Trophoblast cell (in vitro differentiated cells and primary cell): Measurements from ENCODE around the gene OPN3.
"Not testable (repeated sequence)": the region's sequence is repeated elsewhere in the genome, so short reads cannot be mapped to it uniquely, and the experiment has no call there.

Experiments used
- DNase-seq, 2 donors: peaks; one replicate each; pipeline ENCODE4 v3.0.0-alpha.2; 2016
- H2AFZ ChIP-seq: 2 replicates; pipeline ENCODE4 v1.6.1; 2013; ENCODE audit warnings: low read length, moderate library complexity, mild to moderate bottlenecking; ENCODE audit not compliant: insufficient read depth, poor library complexity
- H2AK5ac ChIP-seq: 2 replicates; pipeline ENCODE4 v1.6.1; 2013; ENCODE audit warnings: mild to moderate bottlenecking, low read length
- H2BK120ac ChIP-seq: 2 replicates; pipeline ENCODE4 v1.6.1; 2013; ENCODE audit warnings: low read length, mild to moderate bottlenecking, moderate library complexity; ENCODE audit not compliant: insufficient read depth, poor library complexity
- H2BK12ac ChIP-seq: 2 replicates; pipeline ENCODE4 v1.6.1; 2013; ENCODE audit warnings: mild to moderate bottlenecking, low read length, moderate library complexity
- H2BK5ac ChIP-seq: 2 replicates; pipeline ENCODE4 v1.6.1; 2013; ENCODE audit warnings: low read length, low read depth, moderate library complexity, mild to moderate bottlenecking; ENCODE audit not compliant: poor library complexity
- H3K14ac ChIP-seq: 2 replicates; pipeline ENCODE4 v1.6.1; 2013; ENCODE audit warnings: mild to moderate bottlenecking, low read length
- H3K18ac ChIP-seq: 2 replicates; pipeline ENCODE4 v1.6.1; 2013; ENCODE audit warnings: mild to moderate bottlenecking, low read length
- H3K23ac ChIP-seq: 2 replicates; pipeline ENCODE4 v1.6.1; 2013; ENCODE audit warnings: low read length
- H3K27ac ChIP-seq: 2 replicates; pipeline ENCODE4 v1.5.1; 2013; ENCODE audit warnings: low read depth, mild to moderate bottlenecking, inconsistent platforms, low read length, moderate library complexity
- H3K27me3 ChIP-seq: 2 replicates; pipeline ENCODE4 v1.6.1; 2013; ENCODE audit warnings: inconsistent platforms, mild to moderate bottlenecking, low read length, moderate library complexity; ENCODE audit not compliant: insufficient read depth
- H3K36me3 ChIP-seq, 2 experiments: 1 replicate in 1 of 2; 2 replicates in 1 of 2; pipeline ENCODE4 v1.6.1; 2013; ENCODE audit warnings: low read length in 2 of 2, mild to moderate bottlenecking in 2 of 2, moderate library complexity in 1 of 2; ENCODE audit not compliant: insufficient read depth in 2 of 2, control insufficient read depth in 1 of 2
- H3K4ac ChIP-seq: 2 replicates; pipeline ENCODE4 v1.6.1; 2013; ENCODE audit warnings: low read depth, mild to moderate bottlenecking, low read length, moderate library complexity
- H3K4me1 ChIP-seq, 2 experiments: 1 replicate in 1 of 2; 2 replicates in 1 of 2; pipeline ENCODE4 v1.6.1; 2013; ENCODE audit warnings: low read length in 2 of 2, mild to moderate bottlenecking in 2 of 2, moderate library complexity in 1 of 2; ENCODE audit not compliant: insufficient read depth in 2 of 2, control insufficient read depth in 1 of 2
- H3K4me2 ChIP-seq: 2 replicates; pipeline ENCODE4 v1.6.1; 2013; ENCODE audit warnings: inconsistent platforms, mild to moderate bottlenecking, low read length, moderate library complexity
- H3K4me3 ChIP-seq: 2 replicates; pipeline ENCODE4 v1.5.1; 2013; ENCODE audit warnings: mild to moderate bottlenecking, low read depth, low read length, inconsistent platforms
- H3K79me1 ChIP-seq: one replicate; pipeline ENCODE4 v1.6.1; 2013; ENCODE audit warnings: low read length
- H3K79me2 ChIP-seq: 2 replicates; pipeline ENCODE4 v1.6.1; 2013; ENCODE audit warnings: low read length, mild to moderate bottlenecking; ENCODE audit not compliant: control insufficient read depth, insufficient read depth, poor library complexity
- H3K9ac ChIP-seq: 2 replicates; pipeline ENCODE4 v1.6.1; 2013; ENCODE audit warnings: mild to moderate bottlenecking, low read length
- H3K9me3 ChIP-seq: 2 replicates; pipeline ENCODE4 v1.6.1; 2013; ENCODE audit warnings: low read depth, mild to moderate bottlenecking, control low read depth, inconsistent platforms, low read length; ENCODE audit not compliant: insufficient read depth
- H4K12ac ChIP-seq: 2 replicates; pipeline ENCODE4 v1.6.1; 2013; ENCODE audit warnings: low read depth, mild to moderate bottlenecking, low read length, moderate library complexity
- H4K8ac ChIP-seq: 2 replicates; pipeline ENCODE4 v1.6.1; 2013; ENCODE audit warnings: low read depth, mild to moderate bottlenecking, low read length, moderate library complexity
- H4K91ac ChIP-seq: one replicate; pipeline ENCODE4 v1.6.1; 2013; ENCODE audit warnings: low read depth, mild to moderate bottlenecking, low read length, moderate library complexity
- WGBS: extraction: QIAGEN DNeasy Blood & Tissue Kit; methylation state at CpG from one replicate; pipeline ENCODE4 v1.1.7; 2013; ENCODE audit warnings: missing lambda C conversion rate; ENCODE audit not compliant: insufficient read length, insufficient coverage; ENCODE audit errors: extremely low coverage; 5-methylcytosine and 5-hydroxymethylcytosine counted together

Gene OPN3

GRCh38 chr1:241666419-241666818 lies 26.2 kb upstream of the OPN3 start:
- Histone ChIP-seq H2AK5ac (no peak overlapping the region), H3K4me2 (no peak overlapping the region), H3K23ac (no peak overlapping the region), H3K4ac (no peak overlapping the region), H3K27ac (no peak overlapping the region), H3K4me3 (no peak overlapping the region), H4K12ac (no peak overlapping the region), H3K4me1 (no peaks in the 10 kb centered on the region), H3K36me3 (no peaks in the 10 kb centered on the region), H3K18ac (no peak overlapping the region), H4K8ac (no peak overlapping the region), H3K9ac (no peak overlapping the region), H3K9me3 (no peaks in the 10 kb centered on the region), H4K91ac (no peak overlapping the region), H2BK120ac (no peak overlapping the region), H3K79me1 (no peaks in the 10 kb centered on the region), H2AFZ (no peak overlapping the region), H3K14ac (no peak overlapping the region), H3K27me3 (no peaks in the 10 kb centered on the region), H2BK5ac (no peak overlapping the region), H2BK12ac (no peak overlapping the region), H3K79me2 (no peaks in the 10 kb centered on the region)
- no peak for DNase-seq
- WGBS: no CpG with 5 or more reads among the region's 3 CpGs

DNA sequence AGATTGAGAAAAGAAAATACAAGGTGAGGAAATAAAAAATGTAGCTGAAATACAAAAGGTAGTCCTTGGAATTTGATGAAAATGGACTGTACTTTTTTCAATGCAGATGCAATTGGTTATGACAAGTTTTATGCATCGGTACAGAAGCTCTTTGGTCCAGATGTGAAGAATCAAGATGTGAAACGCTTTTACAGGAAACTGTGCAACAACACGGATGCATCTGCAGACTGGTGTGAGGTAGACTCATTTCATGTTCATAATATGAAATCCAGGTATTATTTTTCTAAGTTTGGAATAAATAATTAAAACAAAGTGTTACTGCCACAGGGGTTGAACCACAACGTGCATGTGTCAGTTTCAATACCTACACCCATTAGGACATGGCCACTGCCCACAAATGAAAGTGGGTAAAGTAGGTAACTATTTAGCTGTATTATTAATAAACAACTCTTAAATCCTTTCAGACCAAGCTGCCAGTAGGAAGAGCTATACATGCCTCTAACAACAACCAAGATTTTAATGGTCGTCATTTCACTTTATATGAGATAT lies 20.3 kb upstream of the OPN3 start:
- H4K91ac ChIP-seq: no peak overlapping the region
- no CpG with 5 or more reads among the region's 5 CpGs for WGBS
- DNase-seq: no peak

DNA sequence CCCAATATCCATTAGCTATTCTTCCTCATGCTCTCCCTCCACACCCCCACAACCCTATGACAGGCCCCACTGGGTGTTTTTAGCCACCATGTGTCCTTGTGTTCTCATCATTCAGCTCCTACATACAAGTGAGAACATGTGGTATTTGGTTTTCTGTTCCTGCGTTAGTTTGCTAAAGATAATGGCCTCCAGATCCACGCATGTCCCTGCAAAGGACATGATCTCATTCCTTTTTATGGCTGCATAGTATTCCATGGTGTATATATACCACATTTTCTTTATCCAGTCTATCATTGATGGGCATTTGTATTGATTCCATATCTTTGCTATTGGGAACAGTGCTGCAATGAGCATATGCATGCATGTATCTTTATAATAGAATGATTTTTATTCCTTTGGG lies 18.8 kb upstream of the OPN3 start:
- no CpG with 5 or more reads among the region's 2 CpGs for WGBS
- not testable (repeated sequence) for H2BK120ac ChIP-seq

More for the DNA sequence above, 20.3 kb upstream of the OPN3 start:
- H3K4me1 ChIP-seq: no peaks in the 10 kb centered on the region
- no peaks in the 10 kb centered on the region for H3K27me3 ChIP-seq
- no peak overlapping the region for H3K14ac ChIP-seq
- H2BK120ac ChIP-seq: no peak overlapping the region
- no peak overlapping the region for H3K9ac ChIP-seq
- no peaks in the 10 kb centered on the region for H3K9me3 ChIP-seq
- H3K79me2 ChIP-seq: no peaks in the 10 kb centered on the region
- no peak overlapping the region for H3K23ac ChIP-seq
- no peak overlapping the region for H2BK12ac ChIP-seq
- no peaks in the 10 kb centered on the region for H3K79me1 ChIP-seq
- no peaks in the 10 kb centered on the region for H3K36me3 ChIP-seq
- no peak overlapping the region for H2BK5ac ChIP-seq
- no peak overlapping the region for H3K4ac ChIP-seq
- H2AFZ ChIP-seq: no peak overlapping the region
- H3K4me2 ChIP-seq: no peak overlapping the region
- no peak overlapping the region for H3K4me3 ChIP-seq
- H3K27ac ChIP-seq: no peak overlapping the region
- no peak overlapping the region for H2AK5ac ChIP-seq
- no peak overlapping the region for H4K8ac ChIP-seq
- no peak overlapping the region for H3K18ac ChIP-seq
- no peak overlapping the region for H4K12ac ChIP-seq

DNA sequence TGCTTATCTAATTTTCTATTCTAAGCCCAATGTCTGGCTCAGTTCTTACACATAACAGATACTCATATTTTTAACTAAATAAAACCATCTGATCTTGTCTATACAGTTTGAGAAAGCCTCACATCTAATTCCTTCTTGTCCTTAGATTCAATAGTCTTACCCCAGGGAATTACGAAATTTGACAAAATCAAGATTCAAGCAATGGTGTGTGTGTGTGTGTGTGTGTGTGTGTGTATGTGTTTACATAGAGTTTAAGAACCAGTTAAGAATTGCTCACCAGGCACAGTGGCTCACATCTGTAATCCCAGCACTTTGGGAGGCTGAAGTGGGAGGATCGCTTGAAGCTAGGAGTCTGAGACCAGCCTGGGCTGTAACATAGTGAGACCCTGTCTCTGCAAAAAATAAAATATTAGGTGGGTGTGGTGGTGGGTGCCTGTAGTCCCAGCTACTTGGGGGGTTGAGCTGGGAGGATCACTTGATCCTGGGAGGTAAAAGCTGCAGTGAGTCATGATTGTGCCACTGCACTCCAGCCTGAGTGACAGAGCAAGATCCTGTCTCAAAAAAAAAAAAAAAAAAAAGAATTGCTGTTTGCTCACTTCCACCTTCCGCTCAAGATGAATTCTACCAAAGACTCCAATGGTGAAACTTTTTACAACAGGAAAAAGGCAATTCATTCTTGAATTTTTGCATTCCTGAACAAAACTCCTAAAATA lies 18.1 kb upstream of the OPN3 start:
- H3K4me2 ChIP-seq: no peak overlapping the region
- H3K27ac ChIP-seq: no peak overlapping the region
- H3K14ac ChIP-seq: no peak overlapping the region
- WGBS: no CpG with 5 or more reads among the region's 3 CpGs
- no peak overlapping the region for H2BK120ac ChIP-seq
- no peak overlapping the region for H3K4ac ChIP-seq
- H3K36me3 ChIP-seq: no peaks in the 10 kb centered on the region
- H2AK5ac ChIP-seq: no peak overlapping the region
- no peak overlapping the region for H3K18ac ChIP-seq
- no peak overlapping the region for H2BK5ac ChIP-seq
- H4K91ac ChIP-seq: no peak overlapping the region
- H3K9ac ChIP-seq: no peak overlapping the region
- H3K27me3 ChIP-seq: no peaks in the 10 kb centered on the region
- H4K12ac ChIP-seq: no peak overlapping the region
- H2BK12ac ChIP-seq: no peak overlapping the region
- H4K8ac ChIP-seq: no peak overlapping the region
- no peak overlapping the region for H3K4me3 ChIP-seq
- no peak overlapping the region for H3K23ac ChIP-seq
- no peaks in the 10 kb centered on the region for H3K79me2 ChIP-seq
- H3K9me3 ChIP-seq: no peaks in the 10 kb centered on the region
- no peak overlapping the region for H2AFZ ChIP-seq
- no peaks in the 10 kb centered on the region for H3K4me1 ChIP-seq
- DNase-seq: no peak
- H3K79me1 ChIP-seq: no peaks in the 10 kb centered on the region

More for the DNA sequence above, 18.8 kb upstream of the OPN3 start:
- not testable (repeated sequence) for H4K91ac ChIP-seq, H3K18ac ChIP-seq, H3K4me3 ChIP-seq, DNase-seq, H3K27me3 ChIP-seq, H3K23ac ChIP-seq, H3K79me2 ChIP-seq, H3K4me1 ChIP-seq, H3K14ac ChIP-seq, H3K4me2 ChIP-seq, H2BK5ac ChIP-seq, H4K12ac ChIP-seq, H2AFZ ChIP-seq, H2BK12ac ChIP-seq, H3K9me3 ChIP-seq, H3K4ac ChIP-seq, H3K79me1 ChIP-seq, H3K27ac ChIP-seq, H2AK5ac ChIP-seq, H3K36me3 ChIP-seq, H4K8ac ChIP-seq
- peak overlapping the region; percentile 40 for H3K9ac ChIP-seq
